NCI-H2081 (cell line): ENCODE measurements around the gene TNFRSF1B.

Source experiments
- DNase-seq, 2 experiments: peaks; one replicate each; lab custom pipeline; 2025; lab: John Stamatoyannopoulos, UW

TNFRSF1B gene

GRCh38 chr1:12191242-12192032 is 24.6 kb downstream of the TNFRSF1B start:
- DNase-seq, result no peak

GRCh38 chr1:12194666-12195216 is 27.9 kb downstream of the TNFRSF1B start:
- no peak for DNase-seq

DNA sequence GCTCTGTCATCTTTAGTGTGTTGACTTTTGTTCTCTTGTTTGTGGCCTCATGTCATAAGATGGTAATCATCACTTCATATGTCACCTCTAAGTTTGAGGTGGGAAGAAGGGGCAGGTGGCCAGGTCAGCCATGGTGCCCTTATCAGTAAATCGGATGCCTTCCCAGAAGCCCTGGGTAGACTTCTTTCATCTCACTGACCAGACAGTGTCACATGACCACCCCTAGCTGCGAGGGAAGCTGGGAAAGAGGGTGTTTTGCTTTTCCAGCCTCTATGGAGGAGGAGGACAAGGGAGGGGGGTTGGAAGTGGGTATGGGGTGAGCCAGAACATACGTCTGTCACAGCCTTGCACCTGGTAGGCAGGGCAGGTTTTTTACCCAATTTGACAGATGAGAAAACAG is 28.6 kb downstream of the TNFRSF1B start:
- no peak for DNase-seq

- DNase-seq, result no peak
These were observed 30.1 kb downstream of the TNFRSF1B start for GRCh38 chr1:12196641-12197482.

- DNase-seq, result no peak
These were observed 30.7 kb downstream of the TNFRSF1B start for GRCh38 chr1:12197483-12197880.

DNA sequence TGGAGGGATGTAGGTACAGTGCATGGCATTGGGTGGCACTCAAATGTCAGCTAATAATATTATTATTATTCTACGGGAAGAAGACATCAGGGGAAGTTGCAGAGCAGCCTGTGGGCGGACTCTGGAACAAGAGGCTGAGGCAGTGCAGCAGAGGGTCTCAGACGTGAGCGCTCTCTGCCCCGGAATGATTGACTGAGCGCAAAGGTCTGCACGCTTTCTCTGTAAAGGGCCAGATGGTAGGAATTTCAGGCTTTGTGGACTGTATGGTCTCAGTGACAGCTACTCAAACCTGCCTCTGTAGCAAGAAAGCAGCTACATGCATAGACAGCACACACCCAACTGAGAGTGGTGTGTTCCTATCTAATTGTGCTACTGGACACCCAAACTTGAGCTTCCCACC is 33.4 kb downstream of the TNFRSF1B start:
- no peak for DNase-seq

GRCh38 chr1:12201352-12202189 is 34.8 kb downstream of the TNFRSF1B start:
- no peak for DNase-seq

- DNase-seq, result no peak
These were observed 35.4 kb downstream of the TNFRSF1B start for GRCh38 chr1:12202190-12202497.

DNA sequence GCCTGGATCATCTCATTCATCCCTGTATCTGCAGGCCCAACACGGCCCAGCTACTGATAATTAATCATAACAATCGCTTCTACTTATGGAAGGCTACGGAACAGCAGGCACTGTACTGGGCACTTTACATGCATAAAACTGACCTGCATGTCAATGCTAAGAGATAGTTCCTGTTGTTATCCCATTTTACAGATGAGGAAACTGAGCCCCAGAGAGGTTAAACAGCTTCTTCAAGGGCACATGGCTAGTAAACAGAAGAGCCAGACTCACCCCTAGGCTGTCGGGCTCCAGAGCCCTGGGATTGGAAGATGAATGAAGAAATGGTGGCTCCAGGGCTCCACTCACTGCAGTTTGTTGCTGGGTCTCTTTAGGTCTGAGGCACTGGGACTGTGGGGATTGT is 35.8 kb downstream of the TNFRSF1B start:
- no peak for DNase-seq

DNA sequence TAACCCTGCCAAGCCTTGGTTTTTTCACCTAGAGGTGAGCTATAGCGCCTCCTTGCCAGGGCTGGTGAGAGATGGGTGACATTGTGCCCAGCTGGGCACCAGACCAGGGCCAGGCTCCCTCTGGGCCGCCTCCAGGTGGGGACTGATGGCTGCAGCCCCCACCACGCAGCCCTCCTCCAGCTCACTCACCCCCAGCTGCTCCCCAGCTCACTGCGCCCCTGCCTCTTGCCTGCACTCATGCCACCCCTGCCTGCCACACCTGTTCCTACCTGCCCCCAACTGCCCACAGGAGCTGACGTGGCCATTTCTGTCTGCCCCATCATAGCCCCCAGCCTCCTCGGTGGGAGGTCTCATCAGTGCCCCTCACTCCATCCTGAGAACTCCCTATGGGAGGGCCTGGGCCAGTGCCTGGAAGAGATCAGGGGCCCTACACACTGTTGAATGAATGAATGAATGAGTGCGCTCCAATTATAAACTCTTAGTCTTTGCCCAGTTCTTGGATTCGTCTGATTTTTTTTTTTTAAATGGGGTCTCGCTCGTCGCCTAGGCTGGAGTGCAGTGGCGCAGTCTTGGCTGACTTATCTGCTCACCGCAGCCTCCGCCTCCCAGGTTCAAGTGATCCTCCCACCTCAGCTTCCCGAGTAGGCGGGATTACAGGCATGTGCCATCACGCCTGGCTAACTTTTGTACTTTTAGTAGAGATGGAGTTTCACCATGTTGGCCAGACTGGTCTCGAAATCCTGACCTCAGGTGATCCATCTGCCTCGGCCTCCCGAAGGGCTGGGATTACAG is 36.6 kb downstream of the TNFRSF1B start:
- no peak for DNase-seq

DNA sequence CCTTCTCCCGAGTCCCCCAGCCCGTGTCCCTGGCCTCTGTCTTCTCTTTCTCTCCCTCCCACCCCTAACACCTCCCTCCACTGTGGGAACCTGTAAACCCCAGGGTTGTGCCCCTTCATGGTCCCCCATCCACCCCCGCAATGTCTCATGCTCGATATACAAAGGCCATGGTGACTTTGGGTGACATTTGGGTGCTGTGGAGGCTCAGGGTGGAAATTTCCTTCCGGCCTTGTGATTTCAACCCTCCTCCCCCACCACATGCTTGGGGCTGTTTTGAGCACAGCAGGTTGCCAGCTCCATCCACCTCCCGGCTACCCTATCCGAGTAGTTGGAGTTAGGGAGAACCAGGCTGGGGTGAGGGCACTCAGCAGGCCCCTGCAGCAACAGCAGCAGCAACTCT is 37.3 kb downstream of the TNFRSF1B start:
- no peak for DNase-seq

GRCh38 chr1:12204754-12205658 is 38.2 kb downstream of the TNFRSF1B start:
- DNase-seq, result no peak

DNA sequence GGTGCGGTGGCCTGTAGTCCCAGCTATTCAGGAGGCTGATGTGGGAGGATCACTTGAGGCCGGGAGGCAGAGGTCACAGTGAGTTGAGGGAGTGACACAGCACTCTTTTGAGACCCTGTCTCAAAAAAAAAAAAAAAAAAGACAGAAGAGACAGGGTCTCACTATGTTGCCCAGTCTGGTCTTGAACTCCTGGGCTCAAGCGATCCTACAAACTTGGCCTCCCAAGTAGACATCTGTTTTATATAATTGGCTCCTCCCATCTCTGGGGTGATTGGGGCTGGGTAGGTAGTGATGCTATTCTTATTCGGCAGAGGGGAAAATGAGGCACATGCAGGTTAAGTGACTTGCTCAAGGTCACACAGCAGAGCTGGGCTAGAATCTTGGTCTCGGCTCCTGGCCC is 39.4 kb downstream of the TNFRSF1B start:
- no peak for DNase-seq

DNA sequence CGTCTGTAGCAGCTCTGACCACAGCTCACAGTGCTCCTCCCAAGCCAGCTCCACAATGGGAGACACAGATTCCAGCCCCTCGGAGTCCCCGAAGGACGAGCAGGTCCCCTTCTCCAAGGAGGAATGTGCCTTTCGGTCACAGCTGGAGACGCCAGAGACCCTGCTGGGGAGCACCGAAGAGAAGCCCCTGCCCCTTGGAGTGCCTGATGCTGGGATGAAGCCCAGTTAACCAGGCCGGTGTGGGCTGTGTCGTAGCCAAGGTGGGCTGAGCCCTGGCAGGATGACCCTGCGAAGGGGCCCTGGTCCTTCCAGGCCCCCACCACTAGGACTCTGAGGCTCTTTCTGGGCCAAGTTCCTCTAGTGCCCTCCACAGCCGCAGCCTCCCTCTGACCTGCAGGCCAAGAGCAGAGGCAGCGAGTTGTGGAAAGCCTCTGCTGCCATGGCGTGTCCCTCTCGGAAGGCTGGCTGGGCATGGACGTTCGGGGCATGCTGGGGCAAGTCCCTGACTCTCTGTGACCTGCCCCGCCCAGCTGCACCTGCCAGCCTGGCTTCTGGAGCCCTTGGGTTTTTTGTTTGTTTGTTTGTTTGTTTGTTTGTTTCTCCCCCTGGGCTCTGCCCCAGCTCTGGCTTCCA is 40.1 kb downstream of the TNFRSF1B start:
- no peak for DNase-seq

GRCh38 chr1:12208271-12208670 is 41.5 kb downstream of the TNFRSF1B start:
- DNase-seq, result no peak

DNA sequence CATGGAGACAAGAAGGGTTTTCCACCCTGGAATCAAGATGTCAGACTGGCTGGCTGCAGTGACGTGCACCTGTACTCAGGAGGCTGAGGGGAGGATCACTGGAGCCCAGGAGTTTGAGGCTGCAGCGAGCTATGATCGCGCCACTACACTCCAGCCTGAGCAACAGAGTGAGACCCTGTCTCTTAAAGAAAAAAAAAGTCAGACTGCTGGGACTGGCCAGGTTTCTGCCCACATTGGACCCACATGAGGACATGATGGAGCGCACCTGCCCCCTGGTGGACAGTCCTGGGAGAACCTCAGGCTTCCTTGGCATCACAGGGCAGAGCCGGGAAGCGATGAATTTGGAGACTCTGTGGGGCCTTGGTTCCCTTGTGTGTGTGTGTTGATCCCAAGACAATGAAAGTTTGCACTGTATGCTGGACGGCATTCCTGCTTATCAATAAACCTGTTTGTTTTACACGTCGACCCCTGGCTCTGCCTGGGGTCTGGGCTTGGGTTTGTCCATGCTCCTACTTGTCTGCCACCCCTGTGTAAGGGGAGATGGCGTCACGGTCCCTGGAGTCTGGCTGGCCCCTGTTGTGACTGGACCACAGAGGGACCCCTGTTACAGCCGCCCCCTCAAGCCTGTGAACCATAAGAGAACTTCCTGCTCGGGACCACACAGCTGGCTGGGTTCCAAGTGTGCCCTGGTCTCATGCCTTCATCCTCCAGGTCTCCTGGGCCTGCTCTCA is 42.1 kb downstream of the TNFRSF1B start:
- peak; percentile 60 to 72 for DNase-seq

GRCh38 chr1:12209495-12209832 is 42.7 kb downstream of the TNFRSF1B start:
- no peak for DNase-seq

DNA sequence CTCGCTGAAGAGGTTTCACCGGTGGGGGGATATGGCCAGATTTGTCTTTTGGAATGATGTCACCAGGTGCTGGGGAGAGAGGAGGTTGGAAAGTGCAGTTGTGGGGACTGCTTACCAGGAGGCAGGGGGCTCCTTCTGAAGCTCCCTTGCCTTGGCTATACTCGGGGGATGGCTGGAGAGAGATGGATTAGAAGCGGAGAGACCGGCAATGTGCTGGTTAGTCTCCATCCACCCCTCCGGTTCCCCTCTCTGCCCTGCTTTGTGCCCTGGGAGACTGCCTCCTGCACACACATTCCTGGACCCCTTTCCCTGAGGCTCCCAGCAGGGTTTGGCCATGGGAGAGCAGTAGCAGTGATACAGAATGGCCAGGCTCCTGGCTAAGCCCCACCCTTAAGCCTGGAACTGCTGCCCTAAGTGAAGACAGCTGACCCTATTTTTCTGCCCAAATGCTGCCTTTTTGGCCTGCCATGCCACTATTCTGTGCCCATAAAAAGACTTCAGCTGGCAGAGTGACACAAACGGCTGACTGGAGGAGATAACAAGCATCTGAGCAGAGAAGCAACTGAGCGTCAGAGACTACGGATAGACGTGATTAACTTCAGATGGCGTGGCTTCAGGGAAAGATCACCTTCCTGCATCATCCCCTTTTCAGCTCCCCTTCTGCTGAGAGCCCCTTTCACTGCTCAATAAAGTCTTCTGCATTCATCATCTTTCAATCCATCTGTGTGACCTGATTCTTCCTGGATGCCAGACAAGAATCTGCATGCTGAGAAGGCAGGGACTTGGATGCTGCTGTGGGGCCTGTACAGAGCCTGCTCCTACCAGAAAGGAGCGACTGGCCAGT is 48.5 kb downstream of the TNFRSF1B start:
- DNase-seq, result no peak
